Left lung (tissue), 10 donors: Measurements from ENCODE around the gene MYH9. TPM values are rescaled to one million over a fixed set of nuclear protein-coding genes. Genes with fewer than 3 reads are reported as not detected.

Source experiments
- ATAC-seq: fragments of 200-7000 bp; cut with Tn5 transposase; one replicate; pipeline ENCODE4 v1.9.1; 2020; ENCODE audit warnings: moderate library complexity
- DNase-seq, 4 donors: peaks; one replicate each; pipeline ENCODE4 v3.0.0-alpha.2; 2013 to 2020
- H3K27ac ChIP-seq, 2 donors: fragments of 200-600 bp; sonication (generic) in 1 of 2; one replicate each; pipeline versions ENCODE4 v1.5.0 to v1.8.0; 2020 to 2021
- H3K27me3 ChIP-seq, 2 donors: fragments of 200-600 bp; sonication (generic) in 1 of 2; one replicate each; pipeline versions ENCODE4 v1.5.0 to v1.8.0; 2020 to 2021
- H3K36me3 ChIP-seq, 2 donors: fragments of 200-600 bp; sonication (generic) in 1 of 2; one replicate each; pipeline versions ENCODE4 v1.5.0 to v1.8.0; 2020 to 2021
- H3K4me1 ChIP-seq, 2 donors: fragments of 200-600 bp; one replicate each; pipeline ENCODE4 v1.8.0; 2021
- H3K4me3 ChIP-seq, 2 donors: fragments of 200-600 bp; sonication (generic) in 1 of 2; one replicate each; pipeline versions ENCODE4 v1.5.0 to v1.8.0; 2020 to 2021; ENCODE audit warnings: mild to moderate bottlenecking in 1 of 2
- H3K9me3 ChIP-seq, 2 donors: fragments of 200-600 bp; sonication (generic) in 1 of 2; one replicate each; pipeline versions ENCODE4 v1.5.0 to v1.8.0; 2020 to 2021
- intact Hi-C, 2 donors: fragments of 100-400 bp; cut with DNase I; formaldehyde crosslinking; loops; one replicate each; pipeline versions ENCODE4 v1.11.2 to v1.14.2; 2022
- polyA plus RNA-seq, 6 donors: library from polyadenylated mRNA; unstranded; fragments of 120-200 nt; gene quantifications; one replicate each; pipeline ENCODE4 v1.2.1, GENCODE V29; 2013; ENCODE audit not compliant: insufficient read length in 6 of 6
- total RNA-seq, 2 donors: library from RNA; stranded (reverse); fragmentation: NEBNext Ultra II Directional; extraction: Animal tissue kit (Norgen Biotek cat#: 25700); gene quantifications; one replicate each; pipeline ENCODE4 v1.2.1, GENCODE V29; 2021
- TF ChIP-seq, protein P1 (sequence below), 2 donors: fragments of 200-600 bp; sonication (generic) in 1 of 2; IDR thresholded peaks; one replicate each; pipeline versions ENCODE4 v1.5.0 to v1.8.0; 2021; ENCODE audit warnings: antibody characterized with exemption in 2 of 2
- donor health status: DM: no; HTN: yes; CAD: no.
- donor health status: DM: no; HTN: no; CAD: no.

The MYH9 gene
- total and polyA plus RNA-seq, 8 donors: 225 to 761 (median 270) TPM

DNA sequence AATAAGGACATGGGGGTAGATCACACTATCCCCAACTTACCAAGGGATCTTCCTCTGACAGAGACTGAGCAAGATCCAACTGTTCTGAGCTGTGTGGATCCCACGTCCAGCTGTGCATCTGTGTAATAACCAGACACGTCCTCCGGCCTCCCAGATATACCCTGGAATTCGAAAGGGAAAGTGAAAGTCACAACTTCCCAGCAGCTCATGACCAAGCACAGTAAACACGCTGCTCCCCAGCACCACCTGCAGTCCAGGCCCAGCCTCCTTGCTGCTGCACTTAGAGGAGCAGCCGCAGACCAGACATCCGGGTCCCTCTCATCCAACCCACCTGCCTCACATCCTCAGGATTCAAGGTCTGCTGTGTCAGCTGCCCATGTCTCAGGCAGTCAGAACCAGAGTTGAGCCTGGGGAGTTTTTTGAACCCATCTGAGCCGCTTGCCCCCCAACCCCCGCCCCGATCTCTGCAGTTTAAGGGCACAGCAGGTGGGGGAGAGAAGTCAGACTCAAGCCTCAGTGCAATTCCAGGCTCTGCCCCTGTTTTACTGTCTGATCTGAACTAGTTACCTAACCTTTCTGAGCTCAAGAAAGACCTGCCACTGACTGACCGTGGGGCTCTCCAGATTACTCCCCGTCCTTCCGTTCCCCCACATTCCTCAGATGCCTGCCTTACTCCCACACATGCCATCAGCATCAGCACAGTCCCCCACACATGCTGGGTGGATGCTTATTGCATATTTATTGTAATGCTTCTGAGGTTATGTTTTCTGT lies 148.2 kb downstream of the MYH9 start, which contains the start of gene APOL2:
Gene APOL2, minus strand, starts transcription at position 127 of the 771 bp plus-strand sequence. CDS start 6,365 bp downstream, outside the sequence.
- peaks cover 0 to 17% of the 10 kb centered on the region in 2 donors for H3K36me3 ChIP-seq
- peak within 1 kb of the TSS; percentile 90 to 93 for H3K27ac ChIP-seq
- ATAC-seq (peak; percentile 96), DNase-seq (peak; percentile 87 to 95 (median 93))
- peak within 1 kb of the TSS; percentile 65 to 93 for H3K4me3 ChIP-seq
- peaks cover 32 to 47% of the 10 kb centered on the region in 2 donors for H3K4me1 ChIP-seq
- intact Hi-C loops: no loop called here
- TF ChIP-seq, protein P1, sequence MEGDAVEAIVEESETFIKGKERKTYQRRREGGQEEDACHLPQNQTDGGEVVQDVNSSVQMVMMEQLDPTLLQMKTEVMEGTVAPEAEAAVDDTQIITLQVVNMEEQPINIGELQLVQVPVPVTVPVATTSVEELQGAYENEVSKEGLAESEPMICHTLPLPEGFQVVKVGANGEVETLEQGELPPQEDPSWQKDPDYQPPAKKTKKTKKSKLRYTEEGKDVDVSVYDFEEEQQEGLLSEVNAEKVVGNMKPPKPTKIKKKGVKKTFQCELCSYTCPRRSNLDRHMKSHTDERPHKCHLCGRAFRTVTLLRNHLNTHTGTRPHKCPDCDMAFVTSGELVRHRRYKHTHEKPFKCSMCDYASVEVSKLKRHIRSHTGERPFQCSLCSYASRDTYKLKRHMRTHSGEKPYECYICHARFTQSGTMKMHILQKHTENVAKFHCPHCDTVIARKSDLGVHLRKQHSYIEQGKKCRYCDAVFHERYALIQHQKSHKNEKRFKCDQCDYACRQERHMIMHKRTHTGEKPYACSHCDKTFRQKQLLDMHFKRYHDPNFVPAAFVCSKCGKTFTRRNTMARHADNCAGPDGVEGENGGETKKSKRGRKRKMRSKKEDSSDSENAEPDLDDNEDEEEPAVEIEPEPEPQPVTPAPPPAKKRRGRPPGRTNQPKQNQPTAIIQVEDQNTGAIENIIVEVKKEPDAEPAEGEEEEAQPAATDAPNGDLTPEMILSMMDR (IDR thresholded peaks at IDR 0.05): peak; percentile 46 to 67
- no peaks in the 10 kb centered on the region for H3K9me3 ChIP-seq
- no peaks in the 10 kb centered on the region for H3K27me3 ChIP-seq

DNA sequence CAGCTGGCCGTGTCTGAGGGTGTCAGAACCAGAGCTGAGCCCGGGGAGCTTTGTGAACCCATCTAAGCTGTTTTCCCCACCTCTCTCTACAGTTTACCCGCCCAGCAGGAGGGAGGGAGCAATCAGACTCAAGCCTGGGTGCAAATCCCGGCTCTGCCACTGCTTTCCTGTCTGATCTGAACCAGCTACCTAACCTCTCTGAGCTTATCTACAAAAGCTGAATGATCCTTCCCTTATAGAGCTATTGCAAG lies 148.7 kb downstream of the MYH9 start:
- H3K9me3 ChIP-seq: no peaks in the 10 kb centered on the region
- intact Hi-C loops: no loop called here
- TF ChIP-seq, protein P1 (IDR thresholded peaks at IDR 0.05): no peak
- H3K27me3 ChIP-seq: no peaks in the 10 kb centered on the region
- ATAC-seq (peak; percentile 16), DNase-seq (no peak)
- peaks cover 33 to 52% of the 10 kb centered on the region in 2 donors for H3K4me1 ChIP-seq
- H3K4me3 ChIP-seq: peak overlapping the region; percentile 65 to 93
- peak overlapping the region; percentile 90 to 93 for H3K27ac ChIP-seq
- H3K36me3 ChIP-seq: peaks cover 0 to 22% of the 10 kb centered on the region in 2 donors

DNA sequence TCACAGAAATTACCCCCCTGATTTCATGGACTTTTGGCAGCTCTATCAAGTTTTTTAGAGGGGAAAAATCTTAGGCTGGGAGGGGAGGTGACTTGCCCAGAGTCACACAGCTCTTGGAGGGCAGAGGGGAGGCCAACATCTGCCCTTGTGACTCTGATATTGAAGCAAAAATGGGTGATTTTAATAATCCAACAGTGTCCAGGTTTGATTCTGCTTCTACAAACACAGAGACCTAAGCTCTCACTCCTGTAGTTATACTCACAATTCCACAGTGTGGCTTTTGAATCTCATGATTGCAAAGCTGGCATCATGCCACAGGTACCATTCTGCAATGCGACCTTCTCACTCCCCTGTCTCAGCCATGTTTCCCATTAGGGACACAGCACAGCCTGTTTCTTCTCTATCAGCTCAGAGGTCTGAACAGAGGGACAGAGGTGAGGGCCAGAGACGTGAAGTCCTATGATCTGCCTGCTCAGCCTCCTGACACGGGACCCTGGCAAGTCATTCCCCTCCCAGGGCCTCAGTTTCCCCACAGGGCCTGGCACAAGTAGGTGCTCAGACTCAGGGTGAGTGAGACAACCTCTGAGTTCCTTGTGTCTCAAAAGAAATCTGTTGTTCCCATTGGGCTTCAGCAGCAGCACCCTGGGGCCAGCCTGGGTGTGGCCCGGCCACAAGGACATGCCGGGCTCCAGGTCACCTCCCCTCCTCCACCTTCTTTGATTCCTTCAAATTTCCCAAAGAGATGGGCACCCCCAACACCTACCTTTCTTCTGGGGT lies 149.2 kb downstream of the MYH9 start:
- Histone ChIP-seq H3K27ac (peak overlapping the region; percentile 90 to 93), H3K4me3 (peak overlapping the region; percentile 65 to 93), H3K27me3 (no peaks in the 10 kb centered on the region), H3K4me1 (peaks cover 33 to 57% of the 10 kb centered on the region in 2 donors), H3K9me3 (no peaks in the 10 kb centered on the region), H3K36me3 (peaks cover 0 to 27% of the 10 kb centered on the region in 2 donors)
- ATAC-seq: peak; percentile 56
- TF ChIP-seq, protein P1 (IDR thresholded peaks at IDR 0.05): no peak
- intact Hi-C loops: no loop called here
- DNase-seq: peak in 2 of 4 donors; percentile 29 to 42

DNA sequence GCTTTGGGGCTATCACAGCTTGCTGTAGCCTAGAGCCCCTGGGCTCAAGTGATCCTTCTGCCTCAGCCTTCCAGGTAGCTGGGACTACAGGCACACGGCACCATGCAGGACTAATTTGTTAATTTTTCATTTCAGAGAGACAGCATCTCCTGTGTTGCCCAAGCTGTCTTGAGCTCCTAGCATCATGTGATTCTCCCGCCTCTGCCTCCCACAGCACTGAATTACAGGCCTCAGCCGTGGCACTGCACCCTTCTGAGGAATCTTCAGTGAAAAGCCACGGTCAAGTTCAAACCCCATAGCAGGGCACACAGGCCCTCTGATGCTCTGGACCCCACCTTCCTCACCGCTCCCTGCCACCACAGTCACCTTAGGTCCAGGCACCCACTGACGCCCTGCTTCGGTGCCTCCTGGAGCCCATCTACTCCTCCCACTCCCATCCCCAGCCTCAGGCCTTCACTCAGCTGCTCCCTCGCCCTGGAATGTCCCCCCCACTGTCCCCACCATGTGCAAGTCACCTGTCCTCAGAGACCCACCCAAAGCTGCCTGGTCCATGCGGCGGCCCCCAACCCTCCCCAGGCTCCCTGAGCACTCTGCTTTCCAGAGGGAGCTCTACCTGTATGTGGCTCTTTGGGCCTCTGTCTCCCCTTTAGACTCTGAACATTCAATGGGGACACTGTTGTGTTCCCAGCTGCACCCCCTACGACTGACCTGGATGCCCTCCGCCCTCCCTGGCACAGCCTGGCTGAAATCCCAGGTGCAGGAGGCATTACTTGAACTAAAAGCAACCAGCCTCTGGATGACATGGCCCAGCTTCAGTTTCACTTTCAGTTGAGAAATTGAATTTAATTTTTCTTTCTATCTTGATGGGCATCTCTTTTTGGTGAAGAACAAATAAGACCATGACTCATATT lies 150.1 kb downstream of the MYH9 start:
- DNase-seq (no peak), ATAC-seq (peak; percentile 18)
- no peaks in the 10 kb centered on the region for H3K9me3 ChIP-seq
- peak overlapping the region; percentile 65 to 93 for H3K4me3 ChIP-seq
- peaks cover 0 to 35% of the 10 kb centered on the region in 2 donors for H3K36me3 ChIP-seq
- H3K27ac ChIP-seq: peak overlapping the region; percentile 90 to 93
- TF ChIP-seq, protein P1 (IDR thresholded peaks at IDR 0.05): no peak
- no peaks in the 10 kb centered on the region for H3K27me3 ChIP-seq
- peaks cover 33 to 65% of the 10 kb centered on the region in 2 donors for H3K4me1 ChIP-seq
- intact Hi-C loops: no loop called here
